Ovary (tissue), 3 donors: Measurements from ENCODE around the gene MTHFD1L.

Experiments
- CTCF ChIP-seq, 3 donors: fragments of 450-650 bp in 2 of 3; fragments of 200-600 bp in 1 of 3; IDR thresholded peaks; one replicate each; pipeline versions ENCODE4 v1.5.1 to v1.8.0; 2016 to 2022; ENCODE audit warnings: antibody characterized with exemption in 3 of 3, mild to moderate bottlenecking in 1 of 3
- EP300 ChIP-seq: sonication (generic); formaldehyde crosslinking; IDR thresholded peaks from one replicate; pipeline ENCODE4 v1.6.1; 2017; ENCODE audit warnings: antibody characterized with exemption
- POLR2A ChIP-seq: fragments of 450-650 bp; IDR thresholded peaks from one replicate; pipeline ENCODE4 v1.6.1; 2017; ENCODE audit warnings: antibody characterized with exemption, mild to moderate bottlenecking, moderate library complexity
- donor health status: DM: no; HTN: no; CAD: no.

GRCh38 chr6:150905769-150906168 lies 40.3 kb downstream of the MTHFD1L start:
- TF ChIP-seq POLR2A: no peak
- no peak for TF ChIP-seq CTCF (IDR thresholded peaks at IDR 0.05)
- no peak for TF ChIP-seq EP300
